RWPE2 (cell line): Measurements from ENCODE around the gene PTPRD.

ENCODE experiments used
- ATAC-seq: fragments of 200-7000 bp; cut with Tn5 transposase; 3 replicates; pipeline ENCODE4 v1.9.1; 2021; ENCODE audit warnings: low read depth
- DNase-seq: peaks from one replicate; pipeline ENCODE4 v3.0.0-alpha.2; 2020; ENCODE audit warnings: low spot score
- H3K27ac ChIP-seq: fragments of 450-650 bp; 2 replicates; pipeline ENCODE4 v1.5.1; 2017; ENCODE audit warnings: mild to moderate bottlenecking; ENCODE audit not compliant: poor library complexity, severe bottlenecking
- H3K27me3 ChIP-seq: fragments of 250-450 bp; sonication (Bioruptor Pico); 2 replicates; pipeline ENCODE4 v1.5.1; 2021; ENCODE audit warnings: mild to moderate bottlenecking, moderate library complexity; ENCODE audit not compliant: insufficient read depth, poor library complexity, severe bottlenecking
- H3K36me3 ChIP-seq: fragments of 250-450 bp; sonication (Bioruptor Pico); 2 replicates; pipeline ENCODE4 v1.5.1; 2020; ENCODE audit warnings: low read depth, mild to moderate bottlenecking, moderate library complexity
- H3K4me1 ChIP-seq: fragments of 250-450 bp; sonication (Bioruptor Pico); 2 replicates; pipeline ENCODE4 v1.5.1; 2021; ENCODE audit warnings: mild to moderate bottlenecking, moderate library complexity; ENCODE audit not compliant: insufficient read depth, poor library complexity, severe bottlenecking
- H3K4me3 ChIP-seq: fragments of 250-450 bp; sonication (Bioruptor Pico); 2 replicates; pipeline ENCODE4 v1.5.1; 2021; ENCODE audit warnings: mild to moderate bottlenecking, moderate library complexity; ENCODE audit not compliant: severe bottlenecking
- H3K9me3 ChIP-seq: fragments of 250-450 bp; sonication (Bioruptor Pico); 2 replicates; pipeline ENCODE4 v1.5.1; 2021; ENCODE audit warnings: mild to moderate bottlenecking, moderate library complexity; ENCODE audit not compliant: severe bottlenecking
- CTCF ChIP-seq: fragments of 450-650 bp; IDR thresholded peaks from one replicate; pipeline ENCODE4 v1.5.1; 2017; ENCODE audit warnings: mild to moderate bottlenecking, moderate library complexity; ENCODE audit not compliant: poor library complexity, severe bottlenecking

Gene PTPRD

GRCh38 chr9:8560560-8561525 is 2052.0 kb downstream of the PTPRD start:
- Histone ChIP-seq H3K27ac (no peak overlapping the region), H3K4me3 (no peak overlapping the region), H3K4me1 (no peaks in the 10 kb centered on the region), H3K9me3 (no peaks in the 10 kb centered on the region), H3K27me3 (no peaks in the 10 kb centered on the region), H3K36me3 (no peaks in the 10 kb centered on the region)
- TF ChIP-seq CTCF = no peak
- ATAC-seq (no peak), DNase-seq (no peak)

DNA sequence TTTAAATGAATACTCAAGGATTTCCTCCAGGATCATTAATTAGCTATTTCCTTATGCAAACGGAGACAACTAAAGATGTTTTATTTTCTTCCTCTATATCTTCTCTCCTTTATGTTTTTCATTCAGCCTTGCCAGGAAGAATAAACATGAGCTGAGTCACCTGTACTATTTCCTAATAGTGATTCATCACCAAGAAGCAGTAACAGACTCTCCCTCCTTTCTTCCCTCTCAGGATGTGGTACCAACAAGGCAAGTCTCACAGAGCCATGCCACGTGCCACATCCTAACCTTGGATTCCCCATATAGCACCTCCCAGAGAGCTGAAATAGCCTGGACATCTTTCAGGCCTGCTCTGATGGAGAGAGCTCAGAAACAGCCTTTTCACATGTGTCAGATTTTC is 2054.6 kb downstream of the PTPRD start:
- TF ChIP-seq CTCF = no peak

DNA sequence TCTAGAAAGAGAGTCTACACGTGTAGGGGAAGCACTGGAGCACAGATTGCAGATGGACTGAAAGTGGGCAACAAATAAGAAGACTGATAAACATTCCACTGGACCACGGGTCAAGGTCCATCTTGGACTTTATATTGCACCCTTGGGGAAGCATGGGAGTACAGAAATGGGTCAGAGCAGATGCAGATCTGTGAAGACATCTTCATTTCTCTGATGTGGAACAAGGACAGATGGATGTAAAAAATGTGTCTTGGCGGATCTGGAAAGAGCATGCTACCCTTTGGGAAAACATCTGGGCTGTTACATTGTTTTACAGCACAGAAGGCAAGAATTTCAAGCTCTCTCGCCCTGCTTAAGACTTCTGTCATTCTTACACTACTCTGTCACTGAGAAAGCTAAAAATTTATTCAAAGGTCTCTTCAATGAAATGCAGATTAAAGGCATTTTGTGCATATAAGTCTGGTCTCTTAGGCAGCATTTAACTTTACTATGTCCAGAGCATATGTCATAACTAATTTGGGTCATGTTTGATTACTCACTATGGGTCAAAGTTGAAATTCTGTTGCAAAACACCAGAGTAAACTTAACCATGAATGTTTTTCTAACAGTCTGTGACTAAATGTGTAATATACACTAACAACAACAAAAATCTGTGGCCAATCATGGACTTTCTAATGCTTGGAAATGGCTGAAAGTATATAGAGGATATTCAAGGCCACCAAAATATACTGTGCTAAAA is 2056.9 kb downstream of the PTPRD start:
- Histone ChIP-seq H3K4me1 (no peaks in the 10 kb centered on the region), H3K4me3 (no peak overlapping the region), H3K27ac (no peak overlapping the region), H3K27me3 (no peaks in the 10 kb centered on the region), H3K36me3 (no peaks in the 10 kb centered on the region), H3K9me3 (no peaks in the 10 kb centered on the region)
- ATAC-seq (no peak), DNase-seq (no peak)
- no peak for TF ChIP-seq CTCF

More for the DNA sequence above, 2054.6 kb downstream of the PTPRD start:
- no peak overlapping the region for H3K4me3 ChIP-seq
- no peaks in the 10 kb centered on the region for H3K4me1 ChIP-seq
- no peaks in the 10 kb centered on the region for H3K9me3 ChIP-seq
- H3K36me3 ChIP-seq = no peaks in the 10 kb centered on the region
- no peak overlapping the region for H3K27ac ChIP-seq
- H3K27me3 ChIP-seq = no peaks in the 10 kb centered on the region
- DNase-seq (no peak), ATAC-seq (peak; percentile 84)

- no peak overlapping the region for H3K4me3 ChIP-seq
- H3K9me3 ChIP-seq = no peaks in the 10 kb centered on the region
- no peak for TF ChIP-seq CTCF
- H3K27me3 ChIP-seq = no peaks in the 10 kb centered on the region
- ATAC-seq (no peak), DNase-seq (no peak)
- H3K4me1 ChIP-seq = no peaks in the 10 kb centered on the region
- no peaks in the 10 kb centered on the region for H3K36me3 ChIP-seq
- no peak overlapping the region for H3K27ac ChIP-seq
Measured at GRCh38 chr9:8553444-8553843, 2059.4 kb downstream of the PTPRD start.

- Histone ChIP-seq H3K4me1 (no peaks in the 10 kb centered on the region), H3K36me3 (no peaks in the 10 kb centered on the region), H3K4me3 (no peak overlapping the region), H3K27ac (no peak overlapping the region), H3K27me3 (no peaks in the 10 kb centered on the region), H3K9me3 (no peaks in the 10 kb centered on the region)
- TF ChIP-seq CTCF = no peak
- no peak for ATAC-seq
- DNase-seq = no peak
Measured at GRCh38 chr9:8552732-8553131, 2060.1 kb downstream of the PTPRD start.
